Measurements from ENCODE around the gene RRP15.
A peak's percentile ranks its signal among the peaks of the same experiment; 100 is the strongest.

The RRP15 gene

GRCh38 chr1:218284917-218285635 lies at the start of gene RRP15:
Gene RRP15 (plus strand): TSS chr1:218285293. CDS start chr1:218285317, 24 bp downstream.
- peak; percentile 61 for DNase-seq (ENCODE audit: low read depth)

- DNase-seq (ENCODE audit: low read depth): no peak
Measured at GRCh38 chr1:218242171-218242570, 42.9 kb upstream of the RRP15 start.

- no peak for DNase-seq (ENCODE audit: low read depth)
Measured at GRCh38 chr1:218247339-218247738, 37.8 kb upstream of the RRP15 start.

- DNase-seq (ENCODE audit: low read depth): no peak
Measured at GRCh38 chr1:218249338-218250140, 35.6 kb upstream of the RRP15 start.

GRCh38 chr1:218250492-218250891 lies 34.6 kb upstream of the RRP15 start:
- no peak for DNase-seq (ENCODE audit: low read depth)

GRCh38 chr1:218254296-218254946 lies 30.7 kb upstream of the RRP15 start:
- no peak for DNase-seq (ENCODE audit: low read depth)

GRCh38 chr1:218255090-218255489 lies 30.0 kb upstream of the RRP15 start:
- DNase-seq (ENCODE audit: low read depth): no peak

GRCh38 chr1:218257371-218257770 lies 27.7 kb upstream of the RRP15 start:
- DNase-seq (ENCODE audit: low read depth): no peak

GRCh38 chr1:218257971-218258370 lies 27.1 kb upstream of the RRP15 start:
- DNase-seq (ENCODE audit: low read depth): no peak

GRCh38 chr1:218259339-218259738 lies 25.8 kb upstream of the RRP15 start:
- DNase-seq (ENCODE audit: low read depth): no peak

GRCh38 chr1:218259800-218260199 lies 25.3 kb upstream of the RRP15 start:
- DNase-seq (ENCODE audit: low read depth): no peak

- DNase-seq (ENCODE audit: low read depth): no peak
Measured at GRCh38 chr1:218262259-218262658, 22.8 kb upstream of the RRP15 start.

- no peak for DNase-seq (ENCODE audit: low read depth)
Measured at GRCh38 chr1:218266356-218266755, 18.7 kb upstream of the RRP15 start.

GRCh38 chr1:218272366-218272765 lies 12.7 kb upstream of the RRP15 start:
- no peak for DNase-seq (ENCODE audit: low read depth)

- no peak for DNase-seq (ENCODE audit: low read depth)
Measured at GRCh38 chr1:218273762-218274479, 11.2 kb upstream of the RRP15 start.

- no peak for DNase-seq (ENCODE audit: low read depth)
Measured at GRCh38 chr1:218274511-218274910, 10.6 kb upstream of the RRP15 start.

- no peak for DNase-seq (ENCODE audit: low read depth)
Measured at GRCh38 chr1:218275823-218276222, 9.3 kb upstream of the RRP15 start.

- DNase-seq (ENCODE audit: low read depth): no peak
Measured at GRCh38 chr1:218281285-218281684, 3.8 kb upstream of the RRP15 start.

GRCh38 chr1:218284377-218284916 lies 646 bp upstream of the RRP15 start:
- no peak for DNase-seq (ENCODE audit: low read depth)

GRCh38 chr1:218292515-218292914 lies 7.4 kb downstream of the RRP15 start:
- DNase-seq (ENCODE audit: low read depth): no peak

- no peak for DNase-seq (ENCODE audit: low read depth)
Measured at GRCh38 chr1:218294546-218294945, 9.5 kb downstream of the RRP15 start.

GRCh38 chr1:218296162-218296561 lies 11.1 kb downstream of the RRP15 start:
- no peak for DNase-seq (ENCODE audit: low read depth)

All from non-pigmented ciliary epithelial cell (primary cell).